Stimulated activated CD4-positive, alpha-beta T cell treated with anti-CD3 and anti-CD28 coated beads, Interleukin-4, amount 100 ng/mL, for 4 hours (primary cell): ENCODE results near the gene AIFM1.
A peak's percentile ranks its signal among the peaks of the same experiment; 100 is the strongest.

Experiments
- DNase-seq, 2 experiments: peaks; one replicate each; pipeline ENCODE4 v3.0.0-alpha.2; 2020

AIFM1 gene

GRCh38 chrX:130090364-130090763 lies 75.3 kb downstream of the AIFM1 start:
- DNase-seq, result no peak

GRCh38 chrX:130086447-130087206 lies 79.0 kb downstream of the AIFM1 start:
- peak; percentile 39 to 58 for DNase-seq

GRCh38 chrX:130085551-130086446 lies 79.8 kb downstream of the AIFM1 start:
- DNase-seq, result no peak

- no peak for DNase-seq
Measured at GRCh38 chrX:130084631-130085237, 80.9 kb downstream of the AIFM1 start.

- DNase-seq, result no peak
Measured at GRCh38 chrX:130083656-130084382, 81.8 kb downstream of the AIFM1 start.

GRCh38 chrX:130083107-130083490 lies 82.5 kb downstream of the AIFM1 start:
- DNase-seq, result no peak

GRCh38 chrX:130082244-130083106 lies 83.2 kb downstream of the AIFM1 start:
- peak; percentile 59 to 81 for DNase-seq

GRCh38 chrX:130081421-130082045 lies 84.1 kb downstream of the AIFM1 start:
- DNase-seq, result no peak

GRCh38 chrX:130080791-130081367 lies 84.8 kb downstream of the AIFM1 start:
- DNase-seq, result no peak

GRCh38 chrX:130079824-130080406 lies 85.7 kb downstream of the AIFM1 start:
- DNase-seq, result peak; percentile 34 to 42
